Smooth muscle cell (in vitro differentiated cells): Measurements from ENCODE around the gene WDR46. TPM values are rescaled to one million over a fixed set of nuclear protein-coding genes. Genes with fewer than 3 reads are reported as not detected.

Experiments
- DNase-seq: peaks from one replicate; lab custom pipeline; 2025; ENCODE audit not compliant: unreplicated experiment; lab: John Stamatoyannopoulos, UW
- H2AFZ ChIP-seq: fragments of 200-600 bp; sonication (generic); 2 replicates; pipeline ENCODE4 v1.6.0; 2016; ENCODE audit warnings: antibody characterized with exemption, low read depth, mild to moderate bottlenecking
- H3F3A ChIP-seq: fragments of 200-600 bp; sonication (generic); 2 replicates; pipeline ENCODE4 v1.6.0; 2017; ENCODE audit warnings: antibody characterized with exemption, low read depth
- H3K27ac ChIP-seq: fragments of 200-600 bp; sonication (generic); 2 replicates; pipeline ENCODE4 v1.5.1; 2016; ENCODE audit warnings: low read depth, mild to moderate bottlenecking
- H3K27me3 ChIP-seq: fragments of 200-600 bp; sonication (generic); 2 replicates; pipeline ENCODE4 v1.6.1; 2016; ENCODE audit warnings: low read depth, mild to moderate bottlenecking
- H3K36me3 ChIP-seq: fragments of 200-600 bp; sonication (generic); 2 replicates; pipeline ENCODE4 v1.5.1; 2016; ENCODE audit warnings: low read depth
- H3K4me1 ChIP-seq: fragments of 200-600 bp; sonication (generic); 2 replicates; pipeline ENCODE4 v1.5.1; 2016; ENCODE audit warnings: low read depth
- H3K4me2 ChIP-seq: fragments of 200-600 bp; sonication (generic); 2 replicates; pipeline ENCODE4 v1.6.0; 2016; ENCODE audit warnings: mild to moderate bottlenecking
- H3K4me3 ChIP-seq: fragments of 200-600 bp; sonication (generic); 2 replicates; pipeline ENCODE4 v1.5.1; 2016; ENCODE audit warnings: mild to moderate bottlenecking
- H3K79me2 ChIP-seq: fragments of 200-600 bp; sonication (generic); 2 replicates; pipeline ENCODE4 v1.6.0; 2016; ENCODE audit warnings: low read depth, mild to moderate bottlenecking
- H3K9ac ChIP-seq: fragments of 200-600 bp; sonication (generic); 2 replicates; pipeline ENCODE4 v1.6.0; 2016; ENCODE audit warnings: low read depth
- H3K9me3 ChIP-seq: fragments of 200-600 bp; sonication (generic); replicated peaks from 2 replicates; pipeline ENCODE4 v1.5.1; 2016; ENCODE audit warnings: low read depth
- H4K20me1 ChIP-seq: fragments of 200-600 bp; sonication (generic); 2 replicates; pipeline ENCODE4 v1.6.0; 2016; ENCODE audit warnings: low read depth
- CTCF ChIP-seq: fragments of 200-600 bp; sonication (generic); IDR thresholded peaks from 2 replicates; pipeline ENCODE4 v1.5.1; 2017; ENCODE audit warnings: borderline replicate concordance, mild to moderate bottlenecking, antibody characterized with exemption; ENCODE audit not compliant: insufficient read depth, poor library complexity, severe bottlenecking
- WGBS: methylation state at CpG from one replicate; pipeline ENCODE4 v1.1.7; 2016; ENCODE audit warnings: low lambda C conversion rate; 5-methylcytosine and 5-hydroxymethylcytosine counted together
- polyA plus RNA-seq: library from polyadenylated mRNA; unstranded; fragments of >200 nt; fragmentation: Nextera tagmentation; extraction: Ambion mirVana; gene quantifications from 2 replicates; pipeline ENCODE4 v1.2.1, GENCODE V29; 2016
- total RNA-seq: library from RNA; depleted of rRNA; stranded (reverse); fragments of >200 nt; gene quantifications from 2 replicates; pipeline ENCODE4 v1.2.3, GENCODE V29; 2014

The WDR46 gene
- total and polyA plus RNA-seq, 2 experiments from 2014 or later, result 67.9 to 69.9 TPM

GRCh38 chr6:33333666-33334065 lies 44.6 kb upstream of the WDR46 start:
- H3K79me2 ChIP-seq, result no peaks in the 10 kb centered on the region
- WGBS, result 92% methylated on average over 4 of the region's 4 CpGs

GRCh38 chr6:33330736-33331135 lies 41.7 kb upstream of the WDR46 start:
- no peaks in the 10 kb centered on the region for H3K4me1 ChIP-seq
- no peaks in the 10 kb centered on the region for H3K27me3 ChIP-seq
- H3K9ac ChIP-seq, result no peak overlapping the region
- H3K36me3 ChIP-seq, result no peaks in the 10 kb centered on the region
- H3K9me3 ChIP-seq, result no peaks in the 10 kb centered on the region
- H3K4me2 ChIP-seq, result no peak overlapping the region
- H2AFZ ChIP-seq, result no peak overlapping the region
- no peak overlapping the region for H3K27ac ChIP-seq
- 88% methylated on average over 10 of the region's 10 CpGs for WGBS
- H3F3A ChIP-seq, result no peaks in the 10 kb centered on the region
- TF ChIP-seq CTCF, result no peak
- H3K4me3 ChIP-seq, result no peak overlapping the region
- no peaks in the 10 kb centered on the region for H4K20me1 ChIP-seq
- no peak for DNase-seq
- no peaks in the 10 kb centered on the region for H3K79me2 ChIP-seq

More at GRCh38 chr6:33333666-33334065, 44.6 kb upstream of the WDR46 start:
- Histone ChIP-seq H3K4me3 (no peak overlapping the region), H3K27ac (no peak overlapping the region), H3K36me3 (no peaks in the 10 kb centered on the region), H4K20me1 (no peaks in the 10 kb centered on the region), H3K4me1 (no peaks in the 10 kb centered on the region), H3K27me3 (no peaks in the 10 kb centered on the region), H3F3A (no peaks in the 10 kb centered on the region), H2AFZ (no peak overlapping the region), H3K4me2 (no peak overlapping the region), H3K9ac (no peak overlapping the region), H3K9me3 (no peaks in the 10 kb centered on the region)
- TF ChIP-seq CTCF, result no peak
- no peak for DNase-seq

- TF ChIP-seq CTCF, result no peak
Observed at GRCh38 chr6:33329058-33329457, 40.0 kb upstream of the WDR46 start.

GRCh38 chr6:33324125-33324524 lies 35.1 kb upstream of the WDR46 start:
- H4K20me1 ChIP-seq, result no peaks in the 10 kb centered on the region
- H3K27ac ChIP-seq, result no peak overlapping the region
- no peak overlapping the region for H3K9ac ChIP-seq
- 65% methylated on average over 7 of the region's 7 CpGs for WGBS
- peaks cover 26% of the 10 kb centered on the region for H3K79me2 ChIP-seq
- DNase-seq, result no peak
- H3K4me3 ChIP-seq, result peak overlapping the region; percentile 70
- H3K9me3 ChIP-seq, result no peaks in the 10 kb centered on the region
- H3F3A ChIP-seq, result peaks cover 31% of the 10 kb centered on the region
- H2AFZ ChIP-seq, result no peak overlapping the region
- H3K4me2 ChIP-seq, result peak overlapping the region; percentile 96
- no peaks in the 10 kb centered on the region for H3K36me3 ChIP-seq
- no peak for TF ChIP-seq CTCF
- H3K27me3 ChIP-seq, result no peaks in the 10 kb centered on the region
- peaks cover 29% of the 10 kb centered on the region for H3K4me1 ChIP-seq

More at GRCh38 chr6:33329058-33329457, 40.0 kb upstream of the WDR46 start:
- H3K4me2 ChIP-seq, result no peak overlapping the region
- H3K79me2 ChIP-seq, result no peaks in the 10 kb centered on the region
- peaks cover under 1% of the 10 kb centered on the region for H3K4me1 ChIP-seq
- no peaks in the 10 kb centered on the region for H3K27me3 ChIP-seq
- peaks cover 2% of the 10 kb centered on the region for H3F3A ChIP-seq
- no peaks in the 10 kb centered on the region for H3K36me3 ChIP-seq
- no peak overlapping the region for H3K27ac ChIP-seq
- H3K9ac ChIP-seq, result no peak overlapping the region
- no peaks in the 10 kb centered on the region for H4K20me1 ChIP-seq
- H3K9me3 ChIP-seq, result no peaks in the 10 kb centered on the region
- no peak overlapping the region for H3K4me3 ChIP-seq
- WGBS, result 87% methylated on average over 5 of the region's 5 CpGs
- no peak overlapping the region for H2AFZ ChIP-seq
- DNase-seq, result no peak
